GM18909 (cell line): ENCODE data around the gene MLANA.

Experiments used
- ATAC-seq: cut with Tn5 transposase; IDR thresholded peaks from one replicate; pipeline ENCODE4 v1.9.1; 2021; ENCODE audit warnings: mild to moderate bottlenecking; ENCODE audit not compliant: unreplicated experiment, poor library complexity

Gene MLANA, protein sequence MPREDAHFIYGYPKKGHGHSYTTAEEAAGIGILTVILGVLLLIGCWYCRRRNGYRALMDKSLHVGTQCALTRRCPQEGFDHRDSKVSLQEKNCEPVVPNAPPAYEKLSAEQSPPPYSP

DNA sequence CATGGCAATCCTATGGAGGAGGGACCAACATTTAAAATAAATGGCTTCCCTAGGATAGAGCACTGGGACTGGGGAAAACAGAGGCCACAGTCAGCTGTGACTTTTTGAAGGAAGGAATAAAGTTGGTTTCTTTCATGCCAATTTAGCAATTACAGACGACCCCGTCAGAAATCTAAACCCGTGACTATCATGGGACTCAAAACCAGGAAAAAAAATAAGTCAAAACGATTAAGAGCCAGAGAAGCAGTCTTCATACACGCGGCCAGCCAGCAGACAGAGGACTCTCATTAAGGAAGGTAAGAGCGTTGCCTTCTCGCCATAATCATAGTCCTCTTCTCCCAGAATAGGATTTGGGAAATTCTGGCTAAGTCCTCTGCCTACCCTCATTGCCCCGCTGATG is at the start of gene MLANA:
TSS of gene MLANA (plus strand) at position 249 of the 400 bp plus-strand sequence. CDS start 1,586 bp downstream, outside the sequence.
- ATAC-seq = no peak

DNA sequence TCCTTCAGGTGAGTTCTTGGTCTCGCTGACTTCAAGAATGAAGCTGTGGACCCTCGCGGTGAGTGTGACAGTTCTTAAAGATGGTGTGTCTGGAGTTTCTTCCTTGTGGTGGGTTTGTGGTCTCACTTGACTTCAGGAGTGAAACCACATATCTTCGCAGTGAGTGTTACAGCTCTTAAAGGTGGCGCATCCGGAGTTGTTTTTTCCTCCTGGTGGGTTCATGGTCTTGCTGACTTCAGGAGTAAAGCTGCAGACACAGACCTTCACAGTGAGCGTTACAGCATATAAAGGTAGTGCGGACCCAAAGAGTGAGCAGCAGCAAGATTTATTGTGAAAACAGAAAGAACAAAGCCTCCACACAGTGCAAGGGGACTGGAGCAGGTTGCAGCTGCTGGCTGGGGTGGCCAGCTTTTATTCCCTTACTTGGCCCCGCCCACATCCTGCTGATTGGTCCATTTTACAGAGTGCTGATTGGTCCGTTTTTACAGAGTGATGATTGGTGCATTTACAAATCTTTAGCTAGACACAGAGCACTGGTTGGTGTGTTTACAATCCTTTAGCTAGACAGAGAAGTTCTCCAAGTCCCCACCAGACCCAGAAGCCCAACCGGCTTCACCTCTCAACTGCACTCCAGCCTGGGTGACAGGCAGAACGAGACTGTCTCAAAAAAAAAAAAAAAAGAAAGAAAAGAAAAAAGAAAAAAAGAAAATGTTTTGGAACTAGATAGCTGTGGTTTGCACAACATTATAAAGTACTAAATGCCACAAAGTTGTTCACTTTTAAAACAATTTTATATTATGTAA is 48.7 kb upstream of the MLANA start:
- no peak for ATAC-seq

DNA sequence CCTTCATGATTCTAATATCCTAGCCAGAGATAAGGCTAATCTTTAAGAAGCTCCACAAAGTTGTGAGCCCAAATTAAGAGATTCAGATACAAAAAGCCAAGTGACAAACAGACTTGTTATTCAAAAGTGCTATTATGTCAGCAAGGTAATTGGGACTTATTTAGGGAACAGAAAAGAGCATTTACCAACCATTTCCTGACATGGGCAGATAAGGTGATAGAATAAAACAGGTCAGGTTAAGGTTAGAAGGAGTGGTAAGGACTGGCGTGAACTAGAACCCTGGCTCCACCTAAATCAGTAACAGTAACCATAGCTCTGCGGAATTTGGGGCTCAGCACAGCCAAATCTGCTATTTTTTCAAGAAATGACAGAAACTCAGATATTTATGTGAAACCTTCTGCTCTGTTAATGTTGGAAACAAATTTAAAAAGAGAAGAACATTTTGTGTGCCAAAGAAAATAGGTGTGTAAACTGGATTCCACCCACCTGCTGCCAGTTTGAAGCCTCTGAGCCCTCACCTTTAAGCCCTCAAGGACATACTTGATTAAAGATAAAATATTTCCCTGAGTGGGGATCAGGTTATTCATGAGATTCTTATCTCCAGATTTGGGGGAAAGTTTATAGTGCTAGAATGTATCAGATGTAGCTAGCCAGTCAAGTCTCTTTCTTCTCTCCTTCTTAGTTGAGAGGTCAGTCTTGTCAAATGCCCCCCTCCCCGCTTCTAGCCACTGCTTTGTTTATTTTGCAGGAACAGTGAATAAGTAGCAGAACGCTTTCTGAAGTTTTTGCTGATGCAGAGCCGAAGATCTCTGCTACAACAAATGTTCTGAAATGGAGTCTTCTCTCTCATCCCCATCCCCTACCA is 47.5 kb upstream of the MLANA start:
- no peak for ATAC-seq

DNA sequence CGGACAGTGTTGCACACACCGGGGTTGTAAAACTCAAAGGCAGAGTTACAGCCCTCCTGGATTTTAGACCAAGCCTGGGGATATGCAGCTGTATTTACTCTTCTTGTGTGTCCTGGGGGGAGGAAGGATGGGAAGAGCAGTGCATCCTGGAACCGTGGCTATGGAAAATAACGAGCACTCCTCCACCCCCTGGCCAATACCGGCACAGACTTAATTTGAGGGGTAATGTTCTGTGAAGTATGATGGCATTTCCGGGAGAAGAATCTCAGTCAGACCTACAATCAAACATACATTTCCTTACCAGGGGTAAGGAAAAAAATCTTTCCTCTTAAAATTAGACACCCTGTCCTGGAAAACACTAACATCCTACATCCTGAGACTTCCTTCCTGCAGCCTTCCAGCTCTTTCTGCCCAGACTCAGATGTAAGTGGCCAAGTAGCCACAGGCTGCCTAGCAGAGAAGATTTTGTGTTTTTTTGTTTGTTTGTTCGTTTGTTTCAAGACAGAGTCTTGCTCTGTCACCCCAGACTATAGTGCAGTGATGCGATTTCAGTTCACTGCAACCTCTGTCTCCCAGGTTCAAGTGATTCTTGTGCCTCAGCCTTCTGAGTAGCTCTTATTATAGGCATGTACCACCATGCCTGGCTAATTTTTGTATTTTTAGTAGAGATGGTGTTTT is 46.8 kb upstream of the MLANA start:
- no peak for ATAC-seq

DNA sequence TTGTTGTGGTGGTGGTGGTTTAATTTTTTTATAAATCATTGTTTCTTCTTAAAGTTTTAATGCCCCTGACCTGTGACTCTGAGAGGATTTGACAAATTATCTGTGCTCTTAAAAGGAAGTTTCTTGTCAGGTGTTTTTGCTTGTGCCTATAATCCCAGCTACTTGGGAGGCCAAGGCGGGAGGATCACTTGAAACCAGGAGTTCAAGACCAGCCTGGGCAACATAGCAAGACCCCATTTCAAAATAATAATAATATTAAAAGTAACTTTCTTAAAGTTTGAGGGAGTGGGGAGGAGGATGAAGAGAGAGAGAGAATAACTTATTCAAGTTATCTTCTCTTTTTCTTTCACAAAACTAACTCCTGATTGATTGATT is 45.5 kb upstream of the MLANA start:
- ATAC-seq = no peak

DNA sequence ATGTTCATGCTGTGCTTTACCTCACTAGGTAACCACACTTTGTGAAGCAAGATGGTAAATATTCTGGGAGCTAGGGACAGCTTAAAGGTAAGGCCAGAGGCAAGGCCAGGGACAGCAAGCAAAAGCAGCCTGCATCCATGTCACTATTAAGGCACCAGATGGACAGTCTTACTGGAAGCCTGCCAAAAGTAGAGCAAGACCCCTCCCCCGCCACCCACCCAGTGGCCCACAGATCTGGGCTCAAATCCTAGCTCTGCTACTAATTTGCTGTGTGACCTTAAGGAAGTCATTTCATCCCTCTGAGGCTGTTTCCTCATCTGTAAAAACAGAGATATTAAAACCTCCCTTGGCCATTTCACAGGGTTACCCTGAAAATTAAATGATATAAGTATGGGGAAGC is 44.6 kb upstream of the MLANA start:
- ATAC-seq = no peak

DNA sequence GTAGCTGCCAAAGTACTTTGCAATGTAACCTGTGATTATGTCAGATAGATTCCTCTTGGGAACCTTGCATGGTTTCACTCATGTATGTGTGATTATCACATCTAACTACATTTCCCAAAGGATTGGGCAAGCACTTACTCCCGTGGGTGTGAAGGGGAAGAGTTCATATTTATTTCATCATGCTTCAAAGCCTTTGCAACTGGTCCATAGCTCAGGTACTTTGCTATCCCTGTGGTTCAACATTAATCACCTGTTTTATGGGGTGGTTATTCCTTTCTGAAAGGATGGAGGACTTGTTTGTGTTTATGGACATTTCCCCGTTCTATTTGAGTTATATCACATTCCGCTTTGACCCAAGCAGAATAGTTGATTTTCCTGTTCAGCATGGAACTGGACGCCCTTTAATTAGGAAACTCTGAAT is 44.2 kb upstream of the MLANA start:
- no peak for ATAC-seq

DNA sequence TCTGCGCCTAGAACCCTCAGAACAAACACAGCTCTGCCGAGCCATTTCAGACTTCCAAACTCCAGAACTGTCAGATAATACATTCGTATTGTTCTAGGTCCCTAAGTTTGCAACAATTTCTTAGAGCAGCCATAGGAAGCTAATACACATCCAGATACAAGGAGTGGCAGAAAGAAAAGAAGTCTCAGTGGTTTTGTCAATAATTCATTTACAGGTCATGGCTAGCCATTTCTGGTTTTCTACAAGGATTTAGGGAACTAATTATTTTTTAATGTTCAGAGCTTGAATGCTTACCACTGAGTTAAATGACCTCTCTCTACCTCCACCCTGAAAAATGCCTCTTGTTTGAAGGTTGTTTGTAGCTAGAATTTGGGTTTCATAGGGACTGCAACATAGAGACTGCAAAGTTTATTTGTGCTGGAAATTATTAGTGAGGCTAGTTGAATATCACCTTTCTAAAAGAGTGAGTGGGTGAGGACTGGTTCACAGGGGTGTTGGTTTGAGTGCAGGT is 42.3 kb upstream of the MLANA start:
- peak; percentile 39 for ATAC-seq

DNA sequence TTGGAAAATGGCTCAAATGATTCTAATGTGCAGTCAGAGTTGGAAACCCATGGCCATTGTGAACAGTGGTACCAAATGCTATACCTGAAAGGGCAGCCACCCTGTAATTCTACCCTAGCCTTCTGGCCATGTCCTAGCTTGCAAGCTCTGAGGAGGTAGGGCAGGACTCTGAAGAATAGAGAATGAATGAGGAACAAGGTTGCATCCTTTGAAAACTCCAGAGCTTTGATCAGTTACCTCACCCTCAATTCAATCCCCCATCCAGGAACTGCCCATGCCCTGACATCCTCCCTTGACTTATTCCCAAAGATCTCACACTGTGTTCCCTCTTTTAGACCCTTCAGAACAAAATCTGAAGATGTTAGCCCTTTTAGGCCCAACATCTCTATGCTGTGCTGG is 40.0 kb upstream of the MLANA start:
- no peak for ATAC-seq

DNA sequence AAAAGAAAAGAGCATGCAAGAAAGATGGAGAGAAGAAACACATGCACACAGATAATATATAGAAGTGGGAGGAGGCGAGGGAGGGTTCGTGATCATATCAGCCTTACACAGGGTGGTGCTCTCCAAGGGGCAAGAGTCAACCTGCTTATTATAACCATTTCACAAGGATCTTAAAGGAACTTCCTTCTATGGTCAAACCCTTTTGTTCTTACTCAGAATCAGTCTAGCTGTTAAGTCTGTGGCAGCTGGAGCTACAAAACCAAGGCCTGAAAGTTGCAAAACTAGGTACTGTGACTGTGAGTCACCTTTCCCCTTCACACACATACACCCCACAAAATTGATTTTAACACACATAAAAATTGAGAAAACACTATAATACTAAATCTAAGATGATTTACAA is 39.2 kb upstream of the MLANA start:
- peak; percentile 86 for ATAC-seq

DNA sequence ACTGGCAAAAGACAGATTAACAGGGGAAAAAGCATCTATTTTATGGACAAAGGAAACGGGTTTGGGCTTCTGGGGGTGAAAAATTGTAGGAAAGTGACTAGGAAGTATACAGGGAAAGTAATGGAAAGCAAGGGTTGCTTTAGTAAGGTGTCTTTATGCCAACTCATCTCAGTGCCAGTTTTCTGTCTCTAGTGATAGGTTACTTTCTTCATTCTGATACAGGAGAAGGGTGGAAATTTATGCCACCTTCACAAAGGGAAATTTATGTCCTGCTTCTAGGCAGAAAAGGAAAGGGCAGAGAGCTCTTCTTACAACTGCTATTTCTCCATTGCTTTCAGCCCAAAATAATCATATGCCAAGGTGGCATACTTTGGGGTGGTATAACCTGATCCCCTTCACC is 37.7 kb upstream of the MLANA start:
- ATAC-seq = no peak

DNA sequence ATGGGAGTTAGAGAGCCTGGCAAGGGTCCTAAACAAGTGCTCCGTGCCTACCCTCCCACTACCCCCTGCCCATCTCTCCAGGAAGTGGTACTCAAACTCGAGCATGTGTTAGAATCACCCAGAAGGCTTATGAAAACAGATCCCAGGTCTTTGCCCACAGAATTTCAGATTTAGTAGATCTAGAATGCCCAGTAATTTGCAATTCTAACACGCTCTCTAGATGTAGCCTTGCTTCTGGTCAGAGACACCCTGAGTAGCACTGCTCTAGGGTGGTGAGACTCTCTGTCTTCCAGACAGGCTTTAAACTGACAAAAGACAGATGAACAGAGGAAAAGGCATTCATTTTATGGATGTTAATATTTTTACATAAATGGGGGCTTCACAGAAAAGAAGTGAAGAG is 37.1 kb upstream of the MLANA start:
- ATAC-seq = no peak

DNA sequence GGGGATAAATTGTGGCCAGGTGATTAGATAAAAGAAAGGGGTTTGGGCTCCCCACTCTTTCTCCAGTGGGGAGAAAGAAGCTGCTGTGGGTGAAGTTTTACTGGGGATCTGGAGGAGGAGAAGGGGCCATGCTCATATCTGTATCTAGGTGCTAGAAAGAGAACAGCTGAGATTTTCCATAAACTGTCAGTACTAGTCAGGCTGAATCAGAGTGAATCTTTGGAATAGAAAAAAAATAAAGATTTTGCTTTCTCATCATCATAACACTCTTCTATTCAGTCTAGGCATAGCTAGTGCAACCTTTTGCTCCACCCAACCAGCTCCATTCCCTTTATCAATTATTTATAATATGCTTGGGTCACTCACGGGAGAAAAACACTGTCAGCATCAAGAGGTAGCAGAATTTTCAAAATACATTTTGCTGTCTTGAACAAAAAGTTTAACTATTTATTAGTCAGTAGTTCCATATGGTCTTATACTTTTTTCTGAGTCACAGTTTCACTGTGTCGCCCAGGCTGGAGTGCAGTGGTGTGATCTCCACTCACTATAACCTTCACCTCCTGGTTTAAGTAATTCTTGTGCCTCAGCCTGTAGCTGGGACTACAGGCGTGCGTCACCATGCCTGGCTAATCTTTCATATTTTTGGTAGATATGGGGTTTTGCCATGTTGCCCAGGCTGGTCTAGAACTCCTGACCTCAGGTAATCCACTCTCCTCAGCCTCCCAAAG is 36.5 kb upstream of the MLANA start:
- no peak for ATAC-seq

DNA sequence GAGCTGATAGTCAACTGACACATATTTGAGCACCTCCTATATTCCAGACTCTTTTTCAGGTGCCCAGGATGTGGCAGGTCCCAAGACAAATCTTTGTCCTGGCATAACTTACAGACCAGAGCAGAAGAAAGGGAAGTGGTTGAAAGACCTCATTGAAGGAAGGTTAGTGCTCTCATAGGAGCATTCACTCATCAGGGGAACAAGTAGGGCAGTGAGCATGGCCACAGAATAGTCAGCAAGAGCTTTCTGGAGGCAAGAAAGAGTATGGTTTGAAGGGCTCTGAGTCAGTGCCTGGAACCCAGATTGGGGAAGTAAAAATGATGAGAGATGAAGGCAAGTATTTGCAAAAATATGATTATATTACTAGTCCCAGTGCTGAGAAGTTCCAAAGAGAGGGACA is 32.8 kb upstream of the MLANA start:
- ATAC-seq = no peak

DNA sequence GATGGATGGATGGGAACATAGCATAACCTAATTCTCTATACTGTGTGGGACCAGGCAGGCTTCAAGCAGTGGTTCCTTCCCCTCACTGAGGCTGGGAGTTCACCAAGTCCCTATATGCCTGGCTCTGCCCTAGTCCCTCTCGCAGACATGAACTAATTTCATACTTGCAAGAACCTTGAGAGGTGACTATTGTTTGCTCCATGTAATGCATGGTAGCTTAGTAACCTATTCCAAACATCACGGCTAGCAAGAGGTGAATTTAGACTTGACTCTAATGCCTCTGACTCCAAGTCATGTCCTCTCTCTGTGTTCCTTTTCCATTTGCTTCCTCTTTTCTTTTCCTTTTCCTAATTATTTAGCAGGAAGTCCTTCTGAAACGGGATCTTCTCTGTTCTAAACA is 31.9 kb upstream of the MLANA start:
- no peak for ATAC-seq

DNA sequence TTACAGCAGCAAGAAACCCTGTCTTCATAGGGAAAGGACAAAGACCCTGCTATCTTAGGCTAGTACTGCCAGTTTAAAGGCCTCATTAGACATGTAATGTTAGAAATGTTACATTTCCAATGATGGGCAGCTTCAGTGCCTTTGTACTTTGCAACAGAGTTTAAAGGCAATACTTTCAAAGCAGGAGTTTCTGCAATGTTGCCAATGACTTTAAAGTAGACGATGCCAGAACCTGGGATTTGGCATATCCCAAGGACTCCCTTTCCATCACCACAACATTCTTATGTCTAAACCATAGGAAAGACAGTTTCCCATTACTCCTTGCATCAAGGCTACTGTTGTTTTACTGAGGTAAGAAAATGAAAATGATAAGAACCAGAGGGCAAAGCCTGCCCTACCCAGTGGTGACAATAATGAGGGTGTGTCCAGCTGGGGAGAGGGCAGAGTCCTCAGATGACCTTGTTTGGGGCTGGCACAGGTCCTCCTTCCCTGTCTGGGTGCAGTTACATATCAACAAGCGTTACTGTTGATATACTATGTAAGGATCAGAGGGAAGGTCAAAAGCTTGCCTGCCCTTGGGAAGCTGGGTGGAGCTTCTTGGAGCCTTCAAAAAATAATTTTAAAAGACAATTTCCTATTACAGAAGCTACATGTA is 27.5 kb upstream of the MLANA start:
- no peak for ATAC-seq

DNA sequence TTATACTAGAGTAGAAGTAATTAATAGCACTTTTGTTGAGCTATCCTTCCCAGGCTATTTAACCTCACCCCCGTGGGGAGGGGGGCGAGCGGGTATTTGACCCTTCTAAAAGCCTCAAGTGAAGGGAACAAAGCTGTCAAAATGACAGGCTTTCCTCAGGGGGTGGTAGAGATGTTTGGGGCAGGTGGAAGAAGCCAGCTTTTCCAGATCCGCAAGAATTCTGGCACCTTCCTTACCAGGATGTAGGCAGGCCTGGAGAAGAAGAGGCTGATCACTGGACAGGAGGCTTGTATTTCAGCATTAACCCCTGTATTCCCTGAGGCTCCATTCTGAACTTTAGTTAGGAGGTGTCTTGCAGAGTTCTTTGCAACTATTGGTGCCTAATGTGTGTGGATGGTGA is 26.2 kb upstream of the MLANA start:
- ATAC-seq = no peak

DNA sequence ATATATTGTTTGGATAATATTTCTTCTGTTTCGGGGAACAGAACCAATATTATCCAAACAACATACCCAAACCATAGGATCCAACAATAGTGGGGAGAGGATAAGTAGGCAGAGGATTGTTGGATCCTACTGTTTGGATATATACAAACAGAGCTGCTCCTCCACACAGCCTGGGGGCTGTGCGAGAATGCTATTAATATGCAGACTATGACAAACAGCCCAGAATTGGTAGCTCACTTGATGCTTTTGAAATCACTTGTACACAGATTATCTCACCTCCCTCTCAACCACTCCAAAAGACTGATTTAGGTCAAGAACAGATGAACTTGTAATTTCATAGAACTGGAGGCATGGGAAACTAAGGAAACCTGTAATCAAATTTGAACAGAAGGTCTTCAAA is 24.4 kb upstream of the MLANA start:
- no peak for ATAC-seq

DNA sequence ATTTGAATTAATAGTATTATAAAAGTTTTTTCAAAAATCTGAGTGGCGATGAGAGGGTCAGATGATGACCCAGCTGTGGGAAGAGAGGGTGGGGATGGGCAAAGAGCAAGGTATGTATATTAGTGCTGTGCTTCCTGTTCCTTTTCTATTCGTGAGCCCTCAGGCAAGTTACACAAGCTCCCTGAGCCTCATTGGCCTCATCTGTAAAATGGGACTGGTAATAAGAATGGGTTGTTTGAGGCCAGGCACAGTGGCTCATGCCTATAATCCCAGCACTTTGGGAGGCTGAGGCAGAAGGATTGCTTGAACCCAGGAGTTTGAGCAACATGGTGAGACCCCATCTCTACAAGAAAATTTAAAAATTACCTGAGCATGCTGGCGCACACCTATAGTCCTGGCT is 24.0 kb upstream of the MLANA start:
- no peak for ATAC-seq
